Rectal smooth muscle tissue (tissue), 1 donor: ENCODE measurements around the gene EDNRB.

Source experiments
- H3K27ac ChIP-seq: one replicate; pipeline ENCODE4 v1.7.0; 2013; ENCODE audit warnings: low read depth, low read length, inconsistent platforms
- H3K27me3 ChIP-seq: one replicate; pipeline ENCODE4 v1.7.0; 2013; ENCODE audit warnings: low read length; ENCODE audit not compliant: control insufficient read depth, insufficient read depth
- H3K36me3 ChIP-seq: one replicate; pipeline ENCODE4 v1.7.0; 2013; ENCODE audit warnings: low read length; ENCODE audit not compliant: control insufficient read depth, insufficient read depth
- H3K4me1 ChIP-seq: one replicate; pipeline ENCODE4 v1.7.0; 2013; ENCODE audit warnings: low read length; ENCODE audit not compliant: control insufficient read depth, insufficient read depth
- H3K4me3 ChIP-seq: one replicate; pipeline ENCODE4 v1.7.0; 2013; ENCODE audit warnings: low read length
- H3K9ac ChIP-seq: one replicate; pipeline ENCODE4 v1.7.0; 2013; ENCODE audit warnings: low read length

EDNRB gene

DNA sequence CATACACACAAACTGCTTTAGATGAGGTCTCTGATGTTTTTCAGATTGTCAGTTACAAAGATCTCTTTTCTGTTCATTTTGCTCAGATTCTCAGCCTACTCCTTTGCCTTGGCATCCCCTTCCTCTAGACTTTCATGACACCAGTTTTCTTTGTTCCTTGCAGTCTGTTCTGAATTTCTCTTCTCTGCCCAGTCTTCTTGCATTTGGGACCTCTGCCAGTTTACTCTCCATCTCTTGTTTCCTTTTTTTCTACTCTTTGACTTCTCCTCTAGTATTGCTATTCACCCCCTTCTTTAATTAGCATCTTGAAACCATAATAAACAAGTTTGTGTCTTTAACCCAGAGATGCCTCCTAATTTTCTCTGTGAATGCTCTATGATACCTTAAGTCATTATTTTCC is 26.1 kb downstream of the EDNRB start:
- H3K4me1 ChIP-seq = no peaks in the 10 kb centered on the region

DNA sequence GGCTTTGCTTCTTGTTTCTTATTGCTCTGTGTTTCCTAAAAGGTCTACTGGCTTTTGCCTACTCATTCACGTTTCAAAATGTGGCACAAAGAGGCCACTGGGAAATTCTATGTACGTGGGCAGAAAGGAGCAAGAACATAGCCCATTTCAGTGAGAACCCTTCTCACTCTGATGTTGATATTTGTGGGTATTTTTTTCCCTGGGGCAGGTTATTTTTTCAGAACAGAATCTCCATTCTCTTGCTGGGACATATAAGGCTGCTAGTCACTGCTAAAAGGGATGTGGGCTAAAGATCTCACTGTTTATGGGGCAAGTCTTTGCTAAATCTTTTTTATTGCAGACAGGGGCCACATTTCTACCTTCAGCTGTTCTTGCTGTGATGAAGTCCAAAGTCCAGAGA is 27.1 kb downstream of the EDNRB start:
- Histone ChIP-seq H3K27ac (no peak overlapping the region), H3K27me3 (no peaks in the 10 kb centered on the region), H3K36me3 (no peaks in the 10 kb centered on the region), H3K9ac (no peak overlapping the region), H3K4me3 (no peak overlapping the region), H3K4me1 (no peaks in the 10 kb centered on the region)

More for the DNA sequence above, 26.1 kb downstream of the EDNRB start:
- no peaks in the 10 kb centered on the region for H3K36me3 ChIP-seq
- no peak overlapping the region for H3K27ac ChIP-seq
- no peaks in the 10 kb centered on the region for H3K27me3 ChIP-seq
- H3K9ac ChIP-seq = no peak overlapping the region
- no peak overlapping the region for H3K4me3 ChIP-seq

DNA sequence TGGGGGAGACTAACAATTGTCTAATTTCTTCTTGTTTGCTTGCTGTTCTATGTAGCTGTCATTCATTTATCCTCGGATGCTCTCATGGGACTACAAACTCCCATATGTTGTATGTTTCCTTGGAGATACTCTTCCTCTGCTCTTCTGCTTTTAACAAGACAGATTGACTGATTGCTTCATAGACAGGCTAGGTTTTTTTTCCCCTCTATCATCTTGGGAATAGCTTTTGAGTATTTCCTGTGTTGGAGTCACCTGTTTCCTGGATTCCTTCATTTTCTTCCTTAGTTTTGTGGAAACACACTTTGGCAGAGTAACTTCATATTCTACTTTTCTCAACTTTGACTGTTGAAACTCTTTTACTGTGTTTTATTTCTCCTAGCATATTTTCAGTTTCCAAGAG is 27.6 kb downstream of the EDNRB start:
- Histone ChIP-seq H3K27me3 (no peaks in the 10 kb centered on the region), H3K9ac (no peak overlapping the region), H3K4me1 (no peaks in the 10 kb centered on the region), H3K4me3 (no peak overlapping the region), H3K27ac (no peak overlapping the region), H3K36me3 (no peaks in the 10 kb centered on the region)

DNA sequence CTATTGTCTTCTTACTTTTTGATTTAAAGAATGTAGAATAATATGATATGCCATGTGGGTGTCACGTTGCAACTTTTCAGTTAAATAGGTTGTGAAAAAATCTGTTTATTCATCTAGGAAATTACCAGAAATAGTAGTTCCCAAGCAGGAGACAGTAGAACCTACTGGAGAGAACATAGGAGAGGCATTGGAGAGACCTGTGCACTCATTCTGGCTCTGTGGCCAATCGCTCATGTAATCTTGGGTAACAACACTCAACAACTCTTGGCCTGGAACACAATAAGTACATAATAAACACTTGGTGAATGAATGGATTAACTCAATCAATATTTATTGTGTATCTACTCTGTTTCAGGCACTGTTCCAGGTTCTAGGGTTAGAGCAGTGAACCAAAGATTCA is 35.3 kb downstream of the EDNRB start:
- Histone ChIP-seq H3K4me3 (no peak overlapping the region), H3K27me3 (no peaks in the 10 kb centered on the region), H3K36me3 (no peaks in the 10 kb centered on the region), H3K27ac (no peak overlapping the region), H3K9ac (no peak overlapping the region), H3K4me1 (no peaks in the 10 kb centered on the region)

DNA sequence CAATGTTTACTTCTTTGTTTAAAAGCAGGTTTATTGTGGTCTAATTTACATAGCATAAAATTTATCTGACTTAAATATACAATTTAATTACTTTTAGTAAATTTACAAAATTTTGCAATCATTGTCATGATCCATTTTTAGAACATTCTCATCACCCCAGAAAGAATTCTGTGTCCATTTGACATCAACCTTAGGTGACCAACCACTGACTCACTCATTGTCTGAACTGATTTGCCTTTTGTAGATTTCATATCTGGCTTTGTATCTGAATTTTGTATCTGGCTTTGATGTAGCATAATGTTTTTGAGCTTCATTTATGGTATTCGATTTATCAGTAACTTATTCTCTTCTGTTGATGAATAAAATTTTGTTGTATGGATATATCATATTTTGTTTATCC is 40.4 kb downstream of the EDNRB start:
- Histone ChIP-seq H3K4me3 (no peak overlapping the region), H3K4me1 (no peaks in the 10 kb centered on the region), H3K27ac (no peak overlapping the region), H3K36me3 (no peaks in the 10 kb centered on the region), H3K9ac (no peak overlapping the region), H3K27me3 (no peaks in the 10 kb centered on the region)

DNA sequence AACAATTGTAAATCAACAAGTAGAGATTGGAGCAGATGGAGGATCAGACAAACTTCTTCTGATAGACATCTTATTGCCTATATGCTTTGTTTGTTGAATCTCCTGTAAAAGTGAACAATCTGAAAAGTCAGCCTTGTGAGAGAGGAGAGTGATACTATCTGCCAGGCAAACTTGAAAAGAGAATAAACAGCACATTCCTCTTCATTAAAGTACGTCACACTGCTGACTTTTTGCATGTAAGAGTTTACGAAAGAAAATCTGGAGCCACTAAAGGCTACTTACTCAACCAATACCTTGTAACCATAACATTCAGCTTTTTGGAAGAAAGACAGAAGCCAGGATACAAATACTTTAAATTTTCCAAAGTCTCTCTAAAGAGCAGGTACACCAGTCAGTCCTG is 42.5 kb downstream of the EDNRB start:
- Histone ChIP-seq H3K27me3 (no peaks in the 10 kb centered on the region), H3K4me3 (no peak overlapping the region), H3K9ac (no peak overlapping the region), H3K4me1 (no peaks in the 10 kb centered on the region), H3K36me3 (no peaks in the 10 kb centered on the region), H3K27ac (no peak overlapping the region)

DNA sequence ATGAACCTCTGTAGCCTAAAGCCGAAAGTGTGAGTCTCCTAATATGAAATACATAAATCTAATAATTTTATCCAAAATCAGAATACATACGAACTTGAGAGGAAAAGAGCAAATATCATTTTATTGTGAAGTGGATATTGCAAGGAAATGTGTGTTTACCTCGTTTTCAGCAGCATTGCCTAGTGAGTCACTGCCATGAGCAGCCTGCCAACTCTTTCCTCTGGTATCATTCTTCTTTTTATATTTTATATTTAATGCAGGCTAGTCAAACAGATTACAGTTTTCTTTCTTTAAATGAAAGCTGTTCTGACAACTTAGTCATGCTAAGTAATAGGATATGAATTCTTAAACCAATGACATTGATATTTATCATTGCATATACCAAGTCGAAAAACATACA is 44.2 kb downstream of the EDNRB start:
- no peak overlapping the region for H3K4me3 ChIP-seq
- H3K36me3 ChIP-seq = no peaks in the 10 kb centered on the region
- H3K27ac ChIP-seq = no peak overlapping the region
- no peaks in the 10 kb centered on the region for H3K4me1 ChIP-seq
- H3K9ac ChIP-seq = no peak overlapping the region
- H3K27me3 ChIP-seq = no peaks in the 10 kb centered on the region

DNA sequence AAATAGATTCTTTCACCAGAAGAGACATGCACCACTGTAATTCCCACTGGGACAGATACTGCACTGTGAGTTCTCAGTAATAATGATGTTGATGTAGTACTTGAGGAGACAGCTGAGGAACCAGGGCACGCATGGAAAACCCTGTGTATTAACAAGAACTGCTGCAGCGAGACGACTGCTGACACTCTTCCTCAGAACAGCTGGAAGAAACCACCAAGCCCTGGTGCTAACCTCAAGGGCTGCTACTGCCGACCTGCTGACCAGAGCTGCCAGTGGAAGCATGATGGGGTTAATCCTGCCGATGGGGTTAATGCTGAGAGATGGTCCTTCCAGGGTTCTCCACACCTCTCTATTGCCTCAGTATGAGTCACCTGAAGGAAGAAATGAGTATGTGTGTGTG is 45.6 kb downstream of the EDNRB start:
- no peak overlapping the region for H3K4me3 ChIP-seq
- no peak overlapping the region for H3K27ac ChIP-seq
- H3K4me1 ChIP-seq = no peaks in the 10 kb centered on the region
- no peaks in the 10 kb centered on the region for H3K36me3 ChIP-seq
- no peak overlapping the region for H3K9ac ChIP-seq
- no peaks in the 10 kb centered on the region for H3K27me3 ChIP-seq

DNA sequence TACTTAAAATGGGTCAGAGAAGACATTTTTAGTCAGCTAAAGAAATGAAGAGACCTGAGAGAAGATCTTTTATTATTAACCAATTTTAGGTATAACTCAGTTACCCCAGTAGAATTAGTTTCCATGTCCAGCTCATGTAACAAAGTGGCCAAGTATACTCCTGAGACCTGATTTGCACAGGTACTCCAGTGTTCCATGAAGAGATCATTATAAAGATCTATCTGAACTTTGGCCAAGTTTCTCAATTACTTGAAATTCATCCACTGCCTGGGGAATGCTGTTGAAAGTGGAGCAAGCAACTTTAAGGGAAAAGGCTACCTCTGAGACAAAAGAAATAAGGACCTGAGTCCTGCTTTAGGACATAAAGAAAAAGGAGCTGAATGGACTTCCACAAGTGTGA is 47.0 kb downstream of the EDNRB start:
- no peak overlapping the region for H3K27ac ChIP-seq
- no peak overlapping the region for H3K4me3 ChIP-seq
- H3K36me3 ChIP-seq = no peaks in the 10 kb centered on the region
- no peaks in the 10 kb centered on the region for H3K4me1 ChIP-seq
- H3K9ac ChIP-seq = no peak overlapping the region
- no peaks in the 10 kb centered on the region for H3K27me3 ChIP-seq

DNA sequence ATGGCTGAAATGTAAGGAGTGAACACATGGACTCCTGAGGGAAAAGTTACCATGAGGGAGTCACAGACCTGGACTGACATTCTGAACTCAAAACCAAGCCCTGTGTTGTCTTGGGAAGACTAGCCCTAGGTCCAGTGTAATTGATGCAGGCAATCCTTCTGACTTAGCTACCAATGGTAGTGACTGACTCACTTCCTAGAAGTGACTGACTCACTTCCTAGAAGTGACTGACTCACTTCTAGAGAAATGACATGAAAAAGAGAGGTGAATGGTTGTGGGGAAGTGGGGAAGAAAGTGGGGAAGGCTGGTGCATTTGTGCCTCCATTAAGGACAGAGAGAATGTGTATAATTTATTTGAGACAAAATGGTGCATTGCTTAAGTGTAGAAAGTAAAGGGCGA is 49.9 kb downstream of the EDNRB start:
- Histone ChIP-seq H3K36me3 (no peaks in the 10 kb centered on the region), H3K27ac (no peak overlapping the region), H3K9ac (no peak overlapping the region), H3K4me3 (no peak overlapping the region), H3K27me3 (no peaks in the 10 kb centered on the region), H3K4me1 (no peaks in the 10 kb centered on the region)

DNA sequence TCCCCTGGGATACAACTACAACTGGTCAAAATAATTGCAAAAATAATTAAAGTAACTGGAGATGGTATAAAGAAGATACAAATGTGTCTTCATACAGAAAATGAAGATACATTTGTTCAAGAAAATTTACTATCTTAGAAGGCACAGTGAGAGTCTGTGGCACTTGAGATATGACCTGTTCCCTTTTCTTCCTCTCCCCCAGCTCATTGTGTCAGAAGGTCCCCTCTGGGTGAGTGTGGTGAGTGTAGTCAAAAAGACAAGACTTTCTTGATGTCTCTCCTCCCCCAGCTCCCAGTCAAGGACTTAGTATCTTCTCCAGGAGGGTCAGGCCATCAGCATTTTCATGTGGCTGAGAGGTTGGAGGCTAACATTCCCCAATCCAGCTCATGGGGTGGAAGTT is 51.7 kb downstream of the EDNRB start:
- Histone ChIP-seq H3K27me3 (no peaks in the 10 kb centered on the region), H3K9ac (no peak overlapping the region), H3K4me1 (no peaks in the 10 kb centered on the region)

DNA sequence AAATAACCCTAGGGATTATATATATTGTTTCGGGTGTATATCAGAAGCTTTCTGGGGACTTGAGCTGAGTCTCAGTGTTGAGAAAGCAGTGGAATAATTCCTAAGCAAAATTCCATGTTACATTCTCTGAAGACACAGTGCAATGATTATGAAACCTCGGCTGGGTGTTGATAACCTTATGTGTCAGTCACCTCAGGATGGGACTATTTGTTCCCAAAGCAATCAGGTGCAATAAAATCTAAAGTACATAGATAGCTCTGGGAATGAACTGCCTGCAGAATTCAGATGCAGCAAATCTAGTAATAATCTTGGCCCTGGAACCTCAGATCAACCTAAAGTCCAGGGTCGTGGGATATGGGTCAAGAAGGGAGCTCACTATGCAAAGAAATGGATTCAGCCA is 53.0 kb downstream of the EDNRB start:
- Histone ChIP-seq H3K27me3 (no peaks in the 10 kb centered on the region), H3K4me3 (no peak overlapping the region), H3K9ac (no peak overlapping the region), H3K4me1 (no peaks in the 10 kb centered on the region), H3K36me3 (no peaks in the 10 kb centered on the region), H3K27ac (no peak overlapping the region)

More for the DNA sequence above, 51.7 kb downstream of the EDNRB start:
- H3K36me3 ChIP-seq = no peaks in the 10 kb centered on the region
- H3K27ac ChIP-seq = no peak overlapping the region
- H3K4me3 ChIP-seq = no peak overlapping the region

DNA sequence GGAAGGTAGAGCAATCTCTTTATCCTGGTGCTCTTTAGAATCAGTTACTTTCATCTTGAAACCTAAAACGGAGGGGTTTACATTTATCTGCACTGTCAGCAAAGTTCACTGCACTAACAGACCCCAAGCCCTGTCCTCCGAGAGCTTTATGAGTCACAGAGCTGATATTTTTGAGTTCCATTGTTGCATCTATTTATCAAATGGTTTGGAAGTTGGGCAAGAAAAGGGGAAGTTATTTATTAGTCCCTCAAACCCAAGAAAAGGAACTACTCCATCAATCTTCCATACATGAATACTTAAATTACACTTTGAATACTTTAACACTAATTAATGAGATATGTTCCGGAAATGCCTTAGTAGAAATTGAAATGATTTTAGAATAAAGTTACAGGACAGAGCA is 55.5 kb downstream of the EDNRB start:
- Histone ChIP-seq H3K36me3 (no peaks in the 10 kb centered on the region), H3K27me3 (no peaks in the 10 kb centered on the region), H3K4me1 (no peaks in the 10 kb centered on the region), H3K9ac (no peak overlapping the region), H3K27ac (no peak overlapping the region), H3K4me3 (no peak overlapping the region)

DNA sequence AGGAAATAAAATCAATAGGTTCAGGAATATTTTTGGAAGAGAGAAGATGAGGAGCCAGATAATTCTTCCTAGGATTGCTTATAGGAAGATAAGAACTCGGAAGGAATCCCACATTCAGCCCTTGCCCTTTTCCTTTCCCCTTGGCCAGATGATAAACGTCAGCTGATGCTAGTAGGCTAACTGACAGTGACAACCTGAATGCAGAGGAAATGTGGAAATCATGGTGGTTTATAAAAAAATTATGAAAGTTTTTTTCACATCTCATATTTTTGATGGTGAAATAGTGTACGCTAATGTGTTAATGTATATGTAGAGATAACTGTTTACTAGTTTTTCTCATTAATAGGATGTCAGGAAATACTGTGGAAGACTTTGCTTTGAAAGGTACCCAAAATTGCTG is 56.9 kb downstream of the EDNRB start:
- no peak overlapping the region for H3K4me3 ChIP-seq
- H3K4me1 ChIP-seq = no peaks in the 10 kb centered on the region
- no peak overlapping the region for H3K9ac ChIP-seq
- no peak overlapping the region for H3K27ac ChIP-seq
- no peaks in the 10 kb centered on the region for H3K36me3 ChIP-seq
- H3K27me3 ChIP-seq = no peaks in the 10 kb centered on the region
